GM12878 (cell line): ENCODE measurements around the gene BRWD1. TPM values are rescaled to one million over a fixed set of nuclear protein-coding genes. Genes with fewer than 3 reads are reported as not detected.
A peak's percentile ranks its signal among the peaks of the same experiment; 100 is the strongest.

ENCODE experiments used
- CREM ChIP-seq: IDR thresholded peaks from 2 replicates; pipeline ENCODE4 v1.6.1; 2014; ENCODE audit warnings: antibody characterized with exemption, low read depth
- FOXM1 ChIP-seq: IDR thresholded peaks from 2 replicates; pipeline ENCODE4 v1.6.1; 2012; ENCODE audit warnings: low read depth, mild to moderate bottlenecking, inconsistent platforms, low read length, moderate library complexity
- RCOR1 ChIP-seq: conservative IDR thresholded peaks from 2 replicates; pipeline ENCODE4 v1.6.1; 2012; ENCODE audit warnings: low read depth, low read length, improper control_type of control experiment
- polyA plus RNA-seq, 11 experiments: library from polyadenylated mRNA; depleted of rRNA in 4 of 11; unstranded in 6 of 11; stranded (reverse) in 5 of 11; fragments of >200 nt; fragmentation: Nextera tagmentation in 4 of 11; fragmentation: Illumina TruSeq in 1 of 11; extraction: Ambion mirVana in 4 of 11; extraction: Trizol in 1 of 11; gene quantifications; 1 replicate in 1 of 11; 2 replicates in 10 of 11; pipeline versions ENCODE4 v1.2.1 to v1.2.3, GENCODE V29; 2011 to 2016; ENCODE audit warnings: inconsistent platforms in 2 of 11, missing spikeins in 2 of 11, low read depth in 1 of 11
- total RNA-seq, 4 experiments: library from RNA; depleted of rRNA in 3 of 4; stranded (reverse); fragments of >200 nt in 3 of 4; fragmentation: Illumina TruSeq in 1 of 4; extraction: Trizol in 1 of 4; gene quantifications; 2 replicates each; pipeline versions ENCODE4 v1.2.1 to v1.2.3, GENCODE V29; 2013 to 2021
- TF ChIP-seq, protein P1 (sequence below): fragments of 450-650 bp; IDR thresholded peaks from 2 replicates; pipeline ENCODE4 v1.6.1; 2017; ENCODE audit warnings: mild to moderate bottlenecking, moderate library complexity
- TF ChIP-seq, protein P2 (sequence below): fragments of 450-650 bp; formaldehyde crosslinking; IDR thresholded peaks from 2 replicates; pipeline ENCODE4 v1.4.0; 2020; ENCODE audit warnings: mild to moderate bottlenecking, moderate library complexity
- TF ChIP-seq, protein P3 (sequence below): fragments of 450-650 bp; formaldehyde crosslinking; IDR thresholded peaks from 2 replicates; pipeline ENCODE4 v1.4.0; 2022; ENCODE audit warnings: mild to moderate bottlenecking, moderate library complexity

The BRWD1 gene
- total and polyA plus RNA-seq, 10 of the 15 experiments (the other 5 are each of a cell fraction or from before 2014, with no cell fraction given): 3.1 to 19.0 (median 13.5) TPM

DNA sequence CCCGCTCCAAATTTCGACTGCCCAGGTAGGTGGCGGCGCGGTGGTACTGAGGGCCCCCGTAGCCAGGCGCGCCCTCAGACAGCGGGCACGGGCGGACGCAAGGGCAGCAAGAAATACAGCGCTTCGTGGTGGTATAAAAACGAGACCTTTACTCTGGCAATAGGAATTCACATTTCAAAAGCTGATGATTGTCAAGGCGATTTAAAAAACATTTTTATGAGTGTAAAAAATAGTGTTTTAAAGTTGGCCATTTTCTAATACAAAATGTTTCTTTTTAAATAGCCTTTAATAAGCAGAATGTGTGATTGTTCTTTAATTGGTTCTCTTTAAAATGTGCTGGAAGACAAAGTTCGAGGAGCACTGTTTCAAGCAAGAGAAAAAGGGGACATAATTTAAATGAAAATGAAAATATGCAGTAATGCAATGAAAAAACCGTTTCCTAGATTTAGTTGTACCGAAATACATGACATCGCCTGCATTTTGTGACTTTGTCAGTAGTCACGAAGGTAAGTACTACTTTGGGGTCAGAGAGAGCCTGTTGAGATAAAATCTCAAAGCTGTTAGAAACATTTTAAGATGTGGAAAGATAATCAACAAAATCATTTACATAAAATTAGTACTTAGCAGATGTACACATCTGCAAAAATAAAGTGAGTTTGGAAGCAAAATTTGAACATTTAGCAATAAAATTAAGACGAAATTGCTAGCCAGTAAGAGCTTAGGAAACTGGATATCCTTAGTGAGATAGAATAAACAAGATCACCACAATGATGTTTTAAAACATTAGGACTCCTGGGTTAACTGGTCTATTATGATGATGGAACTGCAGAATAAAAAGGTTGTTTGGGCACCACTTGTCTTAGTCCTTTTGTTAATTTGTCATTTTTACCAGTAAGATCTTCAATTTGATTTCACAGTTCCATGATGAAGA is 129.1 kb downstream of the BRWD1 start (continued):
- TF ChIP-seq, protein P1, sequence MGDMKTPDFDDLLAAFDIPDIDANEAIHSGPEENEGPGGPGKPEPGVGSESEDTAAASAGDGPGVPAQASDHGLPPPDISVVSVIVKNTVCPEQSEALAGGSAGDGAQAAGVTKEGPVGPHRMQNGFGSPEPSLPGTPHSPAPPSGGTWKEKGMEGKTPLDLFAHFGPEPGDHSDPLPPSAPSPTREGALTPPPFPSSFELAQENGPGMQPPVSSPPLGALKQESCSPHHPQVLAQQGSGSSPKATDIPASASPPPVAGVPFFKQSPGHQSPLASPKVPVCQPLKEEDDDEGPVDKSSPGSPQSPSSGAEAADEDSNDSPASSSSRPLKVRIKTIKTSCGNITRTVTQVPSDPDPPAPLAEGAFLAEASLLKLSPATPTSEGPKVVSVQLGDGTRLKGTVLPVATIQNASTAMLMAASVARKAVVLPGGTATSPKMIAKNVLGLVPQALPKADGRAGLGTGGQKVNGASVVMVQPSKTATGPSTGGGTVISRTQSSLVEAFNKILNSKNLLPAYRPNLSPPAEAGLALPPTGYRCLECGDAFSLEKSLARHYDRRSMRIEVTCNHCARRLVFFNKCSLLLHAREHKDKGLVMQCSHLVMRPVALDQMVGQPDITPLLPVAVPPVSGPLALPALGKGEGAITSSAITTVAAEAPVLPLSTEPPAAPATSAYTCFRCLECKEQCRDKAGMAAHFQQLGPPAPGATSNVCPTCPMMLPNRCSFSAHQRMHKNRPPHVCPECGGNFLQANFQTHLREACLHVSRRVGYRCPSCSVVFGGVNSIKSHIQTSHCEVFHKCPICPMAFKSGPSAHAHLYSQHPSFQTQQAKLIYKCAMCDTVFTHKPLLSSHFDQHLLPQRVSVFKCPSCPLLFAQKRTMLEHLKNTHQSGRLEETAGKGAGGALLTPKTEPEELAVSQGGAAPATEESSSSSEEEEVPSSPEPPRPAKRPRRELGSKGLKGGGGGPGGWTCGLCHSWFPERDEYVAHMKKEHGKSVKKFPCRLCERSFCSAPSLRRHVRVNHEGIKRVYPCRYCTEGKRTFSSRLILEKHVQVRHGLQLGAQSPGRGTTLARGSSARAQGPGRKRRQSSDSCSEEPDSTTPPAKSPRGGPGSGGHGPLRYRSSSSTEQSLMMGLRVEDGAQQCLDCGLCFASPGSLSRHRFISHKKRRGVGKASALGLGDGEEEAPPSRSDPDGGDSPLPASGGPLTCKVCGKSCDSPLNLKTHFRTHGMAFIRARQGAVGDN: 0 out of 2 replicates have a peak, but pooled peaks have one; percentile 52
- TF ChIP-seq FOXM1 (0 out of 2 replicates have a peak, but pooled peaks have one; percentile 60), RCOR1 (no peak), CREM (0 out of 2 replicates have a peak, but pooled peaks have one; percentile 0)
- TF ChIP-seq, protein P2, sequence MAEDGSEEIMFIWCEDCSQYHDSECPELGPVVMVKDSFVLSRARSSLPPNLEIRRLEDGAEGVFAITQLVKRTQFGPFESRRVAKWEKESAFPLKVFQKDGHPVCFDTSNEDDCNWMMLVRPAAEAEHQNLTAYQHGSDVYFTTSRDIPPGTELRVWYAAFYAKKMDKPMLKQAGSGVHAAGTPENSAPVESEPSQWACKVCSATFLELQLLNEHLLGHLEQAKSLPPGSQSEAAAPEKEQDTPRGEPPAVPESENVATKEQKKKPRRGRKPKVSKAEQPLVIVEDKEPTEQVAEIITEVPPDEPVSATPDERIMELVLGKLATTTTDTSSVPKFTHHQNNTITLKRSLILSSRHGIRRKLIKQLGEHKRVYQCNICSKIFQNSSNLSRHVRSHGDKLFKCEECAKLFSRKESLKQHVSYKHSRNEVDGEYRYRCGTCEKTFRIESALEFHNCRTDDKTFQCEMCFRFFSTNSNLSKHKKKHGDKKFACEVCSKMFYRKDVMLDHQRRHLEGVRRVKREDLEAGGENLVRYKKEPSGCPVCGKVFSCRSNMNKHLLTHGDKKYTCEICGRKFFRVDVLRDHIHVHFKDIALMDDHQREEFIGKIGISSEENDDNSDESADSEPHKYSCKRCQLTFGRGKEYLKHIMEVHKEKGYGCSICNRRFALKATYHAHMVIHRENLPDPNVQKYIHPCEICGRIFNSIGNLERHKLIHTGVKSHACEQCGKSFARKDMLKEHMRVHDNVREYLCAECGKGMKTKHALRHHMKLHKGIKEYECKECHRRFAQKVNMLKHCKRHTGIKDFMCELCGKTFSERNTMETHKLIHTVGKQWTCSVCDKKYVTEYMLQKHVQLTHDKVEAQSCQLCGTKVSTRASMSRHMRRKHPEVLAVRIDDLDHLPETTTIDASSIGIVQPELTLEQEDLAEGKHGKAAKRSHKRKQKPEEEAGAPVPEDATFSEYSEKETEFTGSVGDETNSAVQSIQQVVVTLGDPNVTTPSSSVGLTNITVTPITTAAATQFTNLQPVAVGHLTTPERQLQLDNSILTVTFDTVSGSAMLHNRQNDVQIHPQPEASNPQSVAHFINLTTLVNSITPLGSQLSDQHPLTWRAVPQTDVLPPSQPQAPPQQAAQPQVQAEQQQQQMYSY (CRISPR knock-in tag): no peak
- TF ChIP-seq, protein P3, sequence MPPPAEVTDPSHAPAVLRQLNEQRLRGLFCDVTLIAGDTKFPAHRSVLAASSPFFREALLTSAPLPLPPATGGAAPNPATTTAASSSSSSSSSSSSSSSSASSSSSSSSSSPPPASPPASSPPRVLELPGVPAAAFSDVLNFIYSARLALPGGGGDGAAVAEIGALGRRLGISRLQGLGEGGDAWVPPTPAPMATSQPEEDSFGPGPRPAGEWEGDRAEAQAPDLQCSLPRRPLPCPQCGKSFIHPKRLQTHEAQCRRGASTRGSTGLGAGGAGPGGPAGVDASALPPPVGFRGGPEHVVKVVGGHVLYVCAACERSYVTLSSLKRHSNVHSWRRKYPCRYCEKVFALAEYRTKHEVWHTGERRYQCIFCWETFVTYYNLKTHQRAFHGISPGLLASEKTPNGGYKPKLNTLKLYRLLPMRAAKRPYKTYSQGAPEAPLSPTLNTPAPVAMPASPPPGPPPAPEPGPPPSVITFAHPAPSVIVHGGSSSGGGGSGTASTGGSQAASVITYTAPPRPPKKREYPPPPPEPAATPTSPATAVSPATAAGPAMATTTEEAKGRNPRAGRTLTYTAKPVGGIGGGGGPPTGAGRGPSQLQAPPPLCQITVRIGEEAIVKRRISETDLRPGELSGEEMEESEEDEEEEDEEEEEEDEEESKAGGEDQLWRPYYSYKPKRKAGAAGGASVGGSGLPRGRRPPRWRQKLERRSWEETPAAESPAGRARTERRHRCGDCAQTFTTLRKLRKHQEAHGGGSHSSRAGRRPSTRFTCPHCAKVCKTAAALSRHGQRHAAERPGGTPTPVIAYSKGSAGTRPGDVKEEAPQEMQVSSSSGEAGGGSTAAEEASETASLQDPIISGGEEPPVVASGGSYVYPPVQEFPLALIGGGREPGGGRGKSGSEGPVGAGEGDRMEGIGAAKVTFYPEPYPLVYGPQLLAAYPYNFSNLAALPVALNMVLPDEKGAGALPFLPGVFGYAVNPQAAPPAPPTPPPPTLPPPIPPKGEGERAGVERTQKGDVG: no peak
